ENCODE data around the gene NFATC1.

DNA sequence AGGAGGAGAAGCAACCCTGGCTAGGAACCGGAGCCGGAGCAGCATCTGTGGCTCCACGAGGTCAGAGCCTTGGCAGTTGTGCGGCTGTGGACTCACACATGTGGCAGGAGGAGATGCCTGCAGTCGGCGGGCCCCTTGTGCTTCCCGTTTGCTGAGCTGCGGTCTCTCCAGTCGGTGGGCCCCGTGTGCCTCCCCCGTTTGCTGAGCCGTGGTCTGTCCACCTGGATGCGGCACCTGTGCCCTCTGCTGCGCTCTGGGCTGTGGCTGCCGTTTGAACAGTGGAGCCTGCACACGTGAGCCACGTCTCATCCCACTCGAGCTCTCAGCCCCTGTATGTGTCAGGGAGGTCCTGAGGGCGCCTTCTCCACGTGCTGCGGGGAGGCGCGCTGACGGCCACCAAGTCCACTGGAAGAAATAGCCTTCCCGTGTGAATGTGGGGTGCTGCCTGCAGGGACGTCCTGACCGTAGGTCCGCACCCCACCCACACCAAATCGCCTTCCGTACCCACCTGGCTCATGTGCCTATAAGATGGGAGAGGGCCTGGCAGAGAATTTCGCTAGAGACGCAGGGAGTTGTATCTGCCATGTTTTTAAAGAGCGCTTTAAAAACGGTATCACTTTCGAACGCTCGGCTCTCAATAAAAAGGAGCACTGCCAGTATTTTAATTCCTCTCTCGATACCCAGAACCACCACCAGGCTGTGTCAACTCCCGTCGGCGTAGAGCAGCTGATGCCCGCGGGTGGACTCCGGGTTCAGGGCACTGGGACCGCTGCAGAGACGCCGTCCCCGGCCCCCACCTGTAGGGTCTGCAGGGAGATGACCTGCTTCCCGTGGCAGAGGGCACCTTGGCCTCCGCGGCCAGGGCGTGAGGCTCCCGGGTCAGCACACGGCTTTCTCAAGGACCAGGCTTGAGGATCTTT is 117.0 kb downstream of the NFATC1 start:
- TF ChIP-seq, protein P1, sequence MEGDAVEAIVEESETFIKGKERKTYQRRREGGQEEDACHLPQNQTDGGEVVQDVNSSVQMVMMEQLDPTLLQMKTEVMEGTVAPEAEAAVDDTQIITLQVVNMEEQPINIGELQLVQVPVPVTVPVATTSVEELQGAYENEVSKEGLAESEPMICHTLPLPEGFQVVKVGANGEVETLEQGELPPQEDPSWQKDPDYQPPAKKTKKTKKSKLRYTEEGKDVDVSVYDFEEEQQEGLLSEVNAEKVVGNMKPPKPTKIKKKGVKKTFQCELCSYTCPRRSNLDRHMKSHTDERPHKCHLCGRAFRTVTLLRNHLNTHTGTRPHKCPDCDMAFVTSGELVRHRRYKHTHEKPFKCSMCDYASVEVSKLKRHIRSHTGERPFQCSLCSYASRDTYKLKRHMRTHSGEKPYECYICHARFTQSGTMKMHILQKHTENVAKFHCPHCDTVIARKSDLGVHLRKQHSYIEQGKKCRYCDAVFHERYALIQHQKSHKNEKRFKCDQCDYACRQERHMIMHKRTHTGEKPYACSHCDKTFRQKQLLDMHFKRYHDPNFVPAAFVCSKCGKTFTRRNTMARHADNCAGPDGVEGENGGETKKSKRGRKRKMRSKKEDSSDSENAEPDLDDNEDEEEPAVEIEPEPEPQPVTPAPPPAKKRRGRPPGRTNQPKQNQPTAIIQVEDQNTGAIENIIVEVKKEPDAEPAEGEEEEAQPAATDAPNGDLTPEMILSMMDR (IDR thresholded peaks at IDR 0.05) = no peak
- no peak for TF ChIP-seq POLR2A (IDR thresholded peaks at IDR 0.05)

Data from ovary (tissue), 3 donors.